Measurements from ENCODE around the gene IGSF21. TPM values are rescaled to one million over a fixed set of nuclear protein-coding genes. Genes with fewer than 3 reads are reported as not detected.

Gene IGSF21
- polyA plus RNA-seq, 1 donor (not counting 4 experiments of a cell fraction or from before 2014, with no cell fraction given): not detected

GRCh38 chr1:18256282-18257235 is 149.0 kb downstream of the IGSF21 start:
- no peak for DNase-seq (ENCODE audit: low read depth, low spot score)
- Histone ChIP-seq H3K9me1 (ENCODE audit: control insufficient read depth, extremely low read depth, insufficient read depth, low read length) (no peaks in the 10 kb centered on the region), H3K4me2 (ENCODE audit: control insufficient read depth, extremely low read depth, insufficient read depth, low read depth, low read length) (no peak overlapping the region), H3K9me3 (ENCODE audit: control insufficient read depth, low read depth, low read length) (no peaks in the 10 kb centered on the region), H4K20me1 (ENCODE audit: control insufficient read depth, extremely low read depth, insufficient read depth, low read length) (no peaks in the 10 kb centered on the region), H3K27me3 (ENCODE audit: control insufficient read depth, extremely low read depth, insufficient read depth, low read length) (no peaks in the 10 kb centered on the region), H3K4me1 (ENCODE audit: control insufficient read depth, extremely low read depth, insufficient read depth, low read length) (no peaks in the 10 kb centered on the region), H2AFZ (ENCODE audit: control insufficient read depth, low read length) (no peak overlapping the region), H3K4me3 (ENCODE audit: control insufficient read depth in 2 of 3, extremely low read depth in 1 of 3, insufficient read depth in 2 of 3, low read depth in 1 of 3, low read length in 3 of 3) (no peak overlapping the region), H3K9ac (ENCODE audit: control insufficient read depth, extremely low read depth, insufficient read depth, low read length) (no peak overlapping the region), H3K79me2 (ENCODE audit: control insufficient read depth, insufficient read depth, low read length) (no peaks in the 10 kb centered on the region), H3K36me3 (ENCODE audit: control insufficient read depth in 2 of 2, extremely low read depth in 1 of 2, insufficient read depth in 2 of 2, low read length in 2 of 2) (no peaks in the 10 kb centered on the region), H3K27ac (ENCODE audit: control insufficient read depth, insufficient read depth, low read length) (no peak overlapping the region)
- dilution Hi-C loops (cut with MboI; ENCODE audit: extremely low pct_ligation_motif_present, low sequenced_read_pairs): no loop called here
- TF ChIP-seq CTCF (optimal IDR thresholded peaks at IDR 0.05 in 1 of 3, IDR thresholded peaks at IDR 0.05 in 1 of 3, conservative IDR thresholded peaks at IDR 0.05 in 1 of 3; ENCODE audit: extremely low read depth in 1 of 3, insufficient read depth in 2 of 3, low read length in 3 of 3): no peak
- TF ChIP-seq EZH2 (IDR thresholded peaks at IDR 0.05; ENCODE audit: low read length): no peak
- no peak for FAIRE-seq

GRCh38 chr1:18257778-18258177 is 150.2 kb downstream of the IGSF21 start:
- no peak overlapping the region for H2AFZ ChIP-seq (ENCODE audit: control insufficient read depth, low read length)
- no peaks in the 10 kb centered on the region for H3K4me1 ChIP-seq (ENCODE audit: control insufficient read depth, extremely low read depth, insufficient read depth, low read length)
- no peak overlapping the region for H3K27ac ChIP-seq (ENCODE audit: control insufficient read depth, insufficient read depth, low read length)
- H3K4me2 ChIP-seq (ENCODE audit: control insufficient read depth, extremely low read depth, insufficient read depth, low read depth, low read length): no peak overlapping the region
- FAIRE-seq (no peak), DNase-seq (ENCODE audit: low read depth, low spot score) (no peak)
- no peaks in the 10 kb centered on the region for H3K36me3 ChIP-seq (ENCODE audit: control insufficient read depth in 2 of 2, extremely low read depth in 1 of 2, insufficient read depth in 2 of 2, low read length in 2 of 2)
- H4K20me1 ChIP-seq (ENCODE audit: control insufficient read depth, extremely low read depth, insufficient read depth, low read length): no peaks in the 10 kb centered on the region
- no peak overlapping the region for H3K4me3 ChIP-seq (ENCODE audit: control insufficient read depth in 2 of 3, extremely low read depth in 1 of 3, insufficient read depth in 2 of 3, low read depth in 1 of 3, low read length in 3 of 3)
- TF ChIP-seq EZH2 (IDR thresholded peaks at IDR 0.05; ENCODE audit: low read length) (no peak), CTCF (optimal IDR thresholded peaks at IDR 0.05 in 1 of 3, IDR thresholded peaks at IDR 0.05 in 1 of 3, conservative IDR thresholded peaks at IDR 0.05 in 1 of 3; ENCODE audit: extremely low read depth in 1 of 3, insufficient read depth in 2 of 3, low read length in 3 of 3) (no peak)
- no peak overlapping the region for H3K9ac ChIP-seq (ENCODE audit: control insufficient read depth, extremely low read depth, insufficient read depth, low read length)
- no peaks in the 10 kb centered on the region for H3K79me2 ChIP-seq (ENCODE audit: control insufficient read depth, insufficient read depth, low read length)
- H3K9me3 ChIP-seq (ENCODE audit: control insufficient read depth, low read depth, low read length): no peaks in the 10 kb centered on the region
- H3K9me1 ChIP-seq (ENCODE audit: control insufficient read depth, extremely low read depth, insufficient read depth, low read length): no peaks in the 10 kb centered on the region
- dilution Hi-C loops (cut with MboI; ENCODE audit: extremely low pct_ligation_motif_present, low sequenced_read_pairs): no loop called here
- no peaks in the 10 kb centered on the region for H3K27me3 ChIP-seq (ENCODE audit: control insufficient read depth, extremely low read depth, insufficient read depth, low read length)

Measured in keratinocyte (primary cell).